Right hindlimb (tissue), 1 donor: Measurements from ENCODE around the gene DENND2A.
"Not testable (repeated sequence)": the region's sequence is repeated elsewhere in the genome, so short reads cannot be mapped to it uniquely, and the experiment has no call there.

Experiments used
- DNase-seq: peaks from one replicate; pipeline ENCODE4 v3.0.0-alpha.2; 2018

Gene DENND2A

GRCh38 chr7:140644761-140645160 lies 4.1 kb upstream of the DENND2A start:
- DNase-seq = not testable (repeated sequence)

- DNase-seq = no peak
Observed at GRCh38 chr7:140643416-140643815, 2.8 kb upstream of the DENND2A start.

GRCh38 chr7:140641524-140642195 lies 1.0 kb upstream of the DENND2A start:
- DNase-seq = no peak

GRCh38 chr7:140640060-140640637 lies 464 bp downstream of the DENND2A start:
- peak; percentile 75 for DNase-seq

- DNase-seq = peak; percentile 80
Observed at GRCh38 chr7:140639366-140640053, 1.1 kb downstream of the DENND2A start.

- peak; percentile 68 for DNase-seq
Observed at GRCh38 chr7:140638173-140638791, 2.3 kb downstream of the DENND2A start.

- DNase-seq = no peak
Observed at GRCh38 chr7:140637400-140637799, 3.2 kb downstream of the DENND2A start.

GRCh38 chr7:140635816-140636215 lies 4.8 kb downstream of the DENND2A start:
- no peak for DNase-seq

- DNase-seq = no peak
Observed at GRCh38 chr7:140635345-140635744, 5.3 kb downstream of the DENND2A start.

- no peak for DNase-seq
Observed at GRCh38 chr7:140631602-140632001, 9.0 kb downstream of the DENND2A start.

GRCh38 chr7:140631021-140631420 lies 9.6 kb downstream of the DENND2A start:
- peak; percentile 52 for DNase-seq

- DNase-seq = peak; percentile 98
Observed at GRCh38 chr7:140625908-140626868, 14.4 kb downstream of the DENND2A start.

- not testable (repeated sequence) for DNase-seq
Observed at GRCh38 chr7:140625192-140625558, 15.4 kb downstream of the DENND2A start.

- no peak for DNase-seq
Observed at GRCh38 chr7:140624392-140625191, 16.0 kb downstream of the DENND2A start.

GRCh38 chr7:140623980-140624379 lies 16.6 kb downstream of the DENND2A start:
- DNase-seq = peak; percentile 87

- no peak for DNase-seq
Observed at GRCh38 chr7:140621401-140622021, 19.1 kb downstream of the DENND2A start.

GRCh38 chr7:140619915-140620510 lies 20.6 kb downstream of the DENND2A start:
- not testable (repeated sequence) for DNase-seq

GRCh38 chr7:140619176-140619575 lies 21.4 kb downstream of the DENND2A start:
- no peak for DNase-seq

GRCh38 chr7:140618306-140618705 lies 22.3 kb downstream of the DENND2A start:
- no peak for DNase-seq

GRCh38 chr7:140617081-140617480 lies 23.5 kb downstream of the DENND2A start:
- DNase-seq = no peak

- no peak for DNase-seq
Observed at GRCh38 chr7:140616328-140616727, 24.3 kb downstream of the DENND2A start.
